ENCODE measurements around the gene ROR1.

The ROR1 gene

DNA sequence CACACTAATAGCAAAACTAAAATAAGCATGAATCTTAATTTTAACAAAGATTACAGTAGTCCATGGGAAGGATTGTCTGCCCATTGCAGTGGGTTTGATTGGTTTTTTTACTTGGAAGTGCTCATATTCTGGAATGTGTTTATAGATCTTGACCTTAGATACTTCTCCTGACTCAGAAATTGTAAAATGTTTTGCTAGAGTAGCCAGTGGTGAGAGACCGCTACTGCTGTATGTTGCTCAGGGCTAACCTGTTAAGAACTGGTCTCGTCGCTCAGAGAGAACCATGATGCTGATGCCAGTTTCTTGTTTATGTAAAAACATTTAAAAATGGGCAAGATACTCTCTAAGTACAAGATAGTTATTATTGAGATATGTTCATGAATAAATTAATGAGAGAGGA lies 99.9 kb downstream of the ROR1 start:
- POLR2A ChIA-PET: no interaction called here

DNA sequence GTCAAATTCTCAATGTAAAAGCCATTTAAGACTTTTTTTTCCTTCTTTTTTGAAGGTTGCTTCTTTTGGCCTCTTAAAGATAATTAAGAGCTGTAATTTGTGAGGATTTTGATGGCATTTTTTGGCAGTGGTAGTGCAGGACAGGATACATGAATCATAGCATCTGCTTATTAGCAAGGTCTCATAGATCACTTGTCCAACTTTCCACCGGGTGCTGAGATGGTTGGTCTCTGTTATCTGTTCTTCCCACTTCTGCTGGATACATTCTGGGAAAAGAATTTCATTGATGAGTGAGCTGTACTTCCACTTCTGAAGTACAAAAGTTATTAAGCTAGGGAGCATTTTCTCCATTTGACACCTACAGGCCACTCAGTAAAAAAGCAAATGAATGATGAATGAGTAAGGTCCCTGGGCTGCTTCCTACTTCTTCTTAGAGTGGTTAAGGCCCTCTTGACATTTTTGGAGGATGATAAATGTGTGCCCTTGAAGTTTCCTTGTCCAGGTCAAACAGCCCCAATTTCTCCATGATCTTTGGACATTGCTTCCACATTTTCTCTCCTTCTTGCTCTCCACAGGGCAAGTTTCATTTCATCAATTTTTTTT lies 100.6 kb downstream of the ROR1 start:
- DNase-seq (ENCODE audit: extremely low spot score): no peak
- CTCF ChIA-PET: interaction anchor here (1.6 to 2.0 kb wide), 2 partner anchors 9 to 12 kb away, joined by 5 read pairs; no protein-coding TSS in a partner anchor
- TF ChIP-seq, protein P1, sequence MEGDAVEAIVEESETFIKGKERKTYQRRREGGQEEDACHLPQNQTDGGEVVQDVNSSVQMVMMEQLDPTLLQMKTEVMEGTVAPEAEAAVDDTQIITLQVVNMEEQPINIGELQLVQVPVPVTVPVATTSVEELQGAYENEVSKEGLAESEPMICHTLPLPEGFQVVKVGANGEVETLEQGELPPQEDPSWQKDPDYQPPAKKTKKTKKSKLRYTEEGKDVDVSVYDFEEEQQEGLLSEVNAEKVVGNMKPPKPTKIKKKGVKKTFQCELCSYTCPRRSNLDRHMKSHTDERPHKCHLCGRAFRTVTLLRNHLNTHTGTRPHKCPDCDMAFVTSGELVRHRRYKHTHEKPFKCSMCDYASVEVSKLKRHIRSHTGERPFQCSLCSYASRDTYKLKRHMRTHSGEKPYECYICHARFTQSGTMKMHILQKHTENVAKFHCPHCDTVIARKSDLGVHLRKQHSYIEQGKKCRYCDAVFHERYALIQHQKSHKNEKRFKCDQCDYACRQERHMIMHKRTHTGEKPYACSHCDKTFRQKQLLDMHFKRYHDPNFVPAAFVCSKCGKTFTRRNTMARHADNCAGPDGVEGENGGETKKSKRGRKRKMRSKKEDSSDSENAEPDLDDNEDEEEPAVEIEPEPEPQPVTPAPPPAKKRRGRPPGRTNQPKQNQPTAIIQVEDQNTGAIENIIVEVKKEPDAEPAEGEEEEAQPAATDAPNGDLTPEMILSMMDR (IDR thresholded peaks at IDR 0.05; ENCODE audit: control extremely low read depth, extremely low read depth, low read depth, missing control alignments): no peak
- POLR2A ChIA-PET: no interaction called here

More for the DNA sequence above, 99.9 kb downstream of the ROR1 start:
- DNase-seq (ENCODE audit: extremely low spot score): no peak
- CTCF ChIA-PET: interaction anchor here (1.6 kb wide), 1 partner anchor 11 kb away, joined by 5 read pairs; no protein-coding TSS in a partner anchor
- TF ChIP-seq, protein P1 (IDR thresholded peaks at IDR 0.05; ENCODE audit: control extremely low read depth, extremely low read depth, low read depth, missing control alignments): no peak

DNA sequence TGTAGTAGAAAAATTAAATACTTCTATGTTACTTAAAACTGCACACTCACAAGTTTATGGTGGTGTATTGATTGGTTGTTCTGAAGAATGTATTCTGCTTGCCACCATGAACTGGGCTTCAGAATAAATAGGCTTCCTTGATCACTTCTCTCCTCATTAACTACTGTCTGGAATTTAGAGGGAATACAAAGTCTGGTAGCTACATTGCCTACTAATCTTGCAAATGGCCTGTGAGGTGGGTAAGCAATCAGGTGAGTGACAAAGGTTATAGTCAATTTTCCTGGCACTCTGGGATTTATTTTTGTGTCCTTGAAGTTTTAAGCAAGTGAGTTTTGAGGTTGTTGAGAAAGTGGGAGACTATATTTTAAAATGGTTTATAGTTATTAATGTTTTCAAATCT lies 101.8 kb downstream of the ROR1 start:
- ChIA-PET POLR2A (no interaction called here), CTCF (interaction anchor here (1.6 to 2.0 kb wide), 2 partner anchors 10 to 13 kb away, joined by 5 read pairs; no protein-coding TSS in a partner anchor)
- DNase-seq (ENCODE audit: extremely low spot score): no peak
- TF ChIP-seq, protein P1 (IDR thresholded peaks at IDR 0.05; ENCODE audit: control extremely low read depth, extremely low read depth, low read depth, missing control alignments): no peak

DNA sequence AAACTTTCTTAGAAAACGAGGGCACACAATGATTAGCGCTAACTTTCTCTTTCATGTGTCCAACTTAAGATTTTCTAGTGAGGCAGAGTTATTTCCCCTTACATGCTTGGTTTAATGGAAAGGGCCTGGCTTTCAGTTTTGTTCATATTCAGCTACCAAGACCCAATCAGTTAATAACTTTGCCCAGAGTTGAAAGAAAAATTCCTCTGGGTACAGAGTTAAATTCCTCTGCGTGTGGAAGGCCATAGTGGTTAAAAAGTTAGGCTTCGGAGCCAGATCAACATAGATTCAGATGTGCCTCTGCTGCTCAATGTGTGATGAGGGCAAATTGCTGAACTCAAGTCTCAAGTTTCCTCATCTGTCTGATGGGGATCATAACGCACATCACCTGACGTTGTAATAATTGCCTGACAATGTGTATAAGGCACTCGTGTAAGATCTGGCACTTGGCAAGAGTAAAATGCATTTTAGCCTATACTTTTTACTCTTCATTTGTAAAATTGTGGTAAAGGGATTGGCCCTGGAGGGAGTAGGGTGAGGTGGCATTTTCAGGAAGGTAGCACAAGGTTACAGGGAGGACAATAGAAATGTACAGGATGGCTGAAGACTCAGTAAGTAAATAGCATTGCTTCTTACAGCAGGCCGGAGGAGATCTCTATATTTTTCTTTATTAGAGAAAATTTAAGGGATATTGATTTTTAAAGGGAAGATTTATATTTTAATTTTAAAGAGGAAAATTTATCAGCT lies 103.4 kb downstream of the ROR1 start:
- ChIA-PET CTCF (no interaction called here), POLR2A (no interaction called here)
- DNase-seq (ENCODE audit: extremely low spot score): no peak
- TF ChIP-seq, protein P1 (IDR thresholded peaks at IDR 0.05; ENCODE audit: control extremely low read depth, extremely low read depth, low read depth, missing control alignments): no peak

DNA sequence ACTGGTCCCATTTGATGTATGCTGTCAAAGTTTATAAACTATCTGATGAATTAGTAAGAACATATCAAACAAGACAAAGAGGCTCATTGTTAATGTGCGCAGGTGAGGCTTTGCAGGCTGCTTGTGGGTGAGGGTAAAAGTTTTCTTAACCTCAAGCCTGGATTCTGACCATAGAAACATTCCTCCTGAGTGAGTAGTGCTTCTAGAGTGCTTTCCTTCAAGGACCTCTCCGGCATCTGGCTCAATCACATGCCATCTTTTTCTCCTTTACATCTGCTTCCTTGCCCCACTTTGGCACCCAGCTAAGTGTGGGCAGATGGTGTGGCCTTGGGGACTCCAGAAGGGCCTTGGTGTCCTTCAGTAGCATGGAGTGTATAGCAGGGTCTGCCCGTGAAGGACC lies 104.0 kb downstream of the ROR1 start:
- ChIA-PET CTCF (no interaction called here), POLR2A (no interaction called here)
- no peak for DNase-seq (ENCODE audit: extremely low spot score)
- TF ChIP-seq, protein P1 (IDR thresholded peaks at IDR 0.05; ENCODE audit: control extremely low read depth, extremely low read depth, low read depth, missing control alignments): no peak

DNA sequence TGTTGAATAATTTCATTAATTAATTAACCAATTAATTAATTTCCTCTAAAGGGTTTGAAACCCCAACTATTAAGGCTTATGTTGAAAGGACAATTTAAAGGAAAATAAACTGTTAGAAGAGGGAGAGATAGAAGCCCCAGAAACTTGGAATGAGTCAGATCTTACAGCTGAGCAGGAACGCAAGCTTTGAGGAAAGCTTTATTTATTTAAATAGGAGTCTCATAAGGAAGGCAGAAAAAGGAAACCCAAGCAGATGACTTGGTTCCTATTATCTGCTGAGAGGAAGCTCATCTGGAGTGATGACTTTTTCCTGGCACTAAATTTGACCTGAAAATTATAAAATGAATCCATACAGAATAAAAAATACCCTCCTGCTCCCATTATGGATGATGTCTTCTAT lies 105.1 kb downstream of the ROR1 start:
- ChIA-PET POLR2A (no interaction called here), CTCF (interaction anchor here (1.4 kb wide), 1 partner anchor 34 kb away, joined by 3 read pairs; no protein-coding TSS in a partner anchor)
- no peak for DNase-seq (ENCODE audit: extremely low spot score)
- TF ChIP-seq, protein P1 (IDR thresholded peaks at IDR 0.05; ENCODE audit: control extremely low read depth, extremely low read depth, low read depth, missing control alignments): no peak

Measured in GM10248 (cell line).